ENCODE data around the gene CAMK1D.
A peak's percentile ranks its signal among the peaks of the same experiment; 100 is the strongest.

CAMK1D gene

GRCh38 chr10:12826800-12827372 lies 477.5 kb downstream of the CAMK1D start:
- peak overlapping the region; percentile 55 to 74 for H3K27ac ChIP-seq
- DNase-seq (ENCODE audit: low spot score): peak; percentile 81
- no peak overlapping the region for H3K4me3 ChIP-seq
- no peak for TF ChIP-seq CTCF (IDR thresholded peaks at IDR 0.05)

- DNase-seq (ENCODE audit: low spot score): no peak
- no peak for TF ChIP-seq CTCF (IDR thresholded peaks at IDR 0.05)
- Histone ChIP-seq H3K4me3 (no peak overlapping the region), H3K27ac (no peak overlapping the region)
Observed at GRCh38 chr10:12828736-12829135, 479.4 kb downstream of the CAMK1D start.

- no peak overlapping the region for H3K27ac ChIP-seq
- no peak for DNase-seq (ENCODE audit: low spot score)
- no peak overlapping the region for H3K4me3 ChIP-seq
- no peak for TF ChIP-seq CTCF (IDR thresholded peaks at IDR 0.05)
Observed at GRCh38 chr10:12829831-12830390, 480.6 kb downstream of the CAMK1D start.

GRCh38 chr10:12832096-12832495 lies 482.7 kb downstream of the CAMK1D start:
- TF ChIP-seq CTCF (IDR thresholded peaks at IDR 0.05): no peak
- no peak overlapping the region for H3K27ac ChIP-seq
- DNase-seq (ENCODE audit: low spot score): no peak
- H3K4me3 ChIP-seq: no peak overlapping the region

GRCh38 chr10:12833451-12833850 lies 484.1 kb downstream of the CAMK1D start:
- Histone ChIP-seq H3K27ac (no peak overlapping the region), H3K4me3 (no peak overlapping the region)
- TF ChIP-seq CTCF (IDR thresholded peaks at IDR 0.05): no peak
- DNase-seq (ENCODE audit: low spot score): no peak

- no peak for DNase-seq (ENCODE audit: low spot score)
Observed at GRCh38 chr10:12834116-12834665, 484.8 kb downstream of the CAMK1D start.

More at GRCh38 chr10:12834116-12834665, 484.8 kb downstream of the CAMK1D start:
- TF ChIP-seq CTCF (IDR thresholded peaks at IDR 0.05): no peak
- Histone ChIP-seq H3K27ac (no peak overlapping the region), H3K4me3 (no peak overlapping the region)
